ENCODE measurements around the gene TAGLN2. TPM values are rescaled to one million over a fixed set of nuclear protein-coding genes. Genes with fewer than 3 reads are reported as not detected.

TAGLN2 gene
- total and polyA plus RNA-seq, 4 donors = 483 to 788 (median 749) TPM

DNA sequence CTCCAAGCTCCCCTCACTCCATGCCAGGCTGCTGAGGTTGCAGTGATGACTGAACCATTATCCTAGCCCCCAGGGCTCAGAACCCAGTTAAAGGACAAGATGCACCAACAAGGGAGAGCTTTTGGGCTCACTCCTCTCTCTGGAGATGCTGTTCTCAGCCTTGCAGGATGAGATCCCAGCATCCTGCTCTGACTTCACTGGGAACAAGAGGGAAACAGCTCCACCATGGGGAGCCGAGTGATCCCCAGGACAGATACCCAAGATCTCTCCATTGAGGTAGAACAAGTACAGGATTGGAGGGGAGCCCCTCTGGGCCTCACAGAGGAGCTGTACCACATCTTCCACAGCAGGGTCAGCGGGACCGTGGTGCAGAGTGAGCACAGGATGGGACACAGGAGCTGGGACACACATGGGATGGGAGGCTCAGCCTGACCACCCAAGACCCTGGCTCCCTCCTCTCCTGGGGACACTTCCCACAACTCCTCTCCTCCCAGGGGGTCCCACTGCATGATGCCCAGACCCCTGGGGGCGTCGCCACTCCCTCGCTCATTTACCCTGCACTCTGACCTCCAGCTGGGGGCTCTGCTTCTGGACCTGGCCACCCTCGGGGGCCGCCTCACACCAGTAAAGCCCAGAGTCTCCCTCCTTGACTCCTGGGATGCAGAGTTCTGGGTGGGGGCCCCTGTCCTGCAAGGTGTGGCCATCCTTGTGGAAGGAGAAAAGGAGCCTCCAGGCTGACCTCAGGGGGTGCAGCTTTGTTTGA is 47.3 kb upstream of the TAGLN2 start:
- DNase-seq (no peak), ATAC-seq (ENCODE audit: insufficient read depth, low FRiP score) (no peak)
- TF ChIP-seq, protein P1, sequence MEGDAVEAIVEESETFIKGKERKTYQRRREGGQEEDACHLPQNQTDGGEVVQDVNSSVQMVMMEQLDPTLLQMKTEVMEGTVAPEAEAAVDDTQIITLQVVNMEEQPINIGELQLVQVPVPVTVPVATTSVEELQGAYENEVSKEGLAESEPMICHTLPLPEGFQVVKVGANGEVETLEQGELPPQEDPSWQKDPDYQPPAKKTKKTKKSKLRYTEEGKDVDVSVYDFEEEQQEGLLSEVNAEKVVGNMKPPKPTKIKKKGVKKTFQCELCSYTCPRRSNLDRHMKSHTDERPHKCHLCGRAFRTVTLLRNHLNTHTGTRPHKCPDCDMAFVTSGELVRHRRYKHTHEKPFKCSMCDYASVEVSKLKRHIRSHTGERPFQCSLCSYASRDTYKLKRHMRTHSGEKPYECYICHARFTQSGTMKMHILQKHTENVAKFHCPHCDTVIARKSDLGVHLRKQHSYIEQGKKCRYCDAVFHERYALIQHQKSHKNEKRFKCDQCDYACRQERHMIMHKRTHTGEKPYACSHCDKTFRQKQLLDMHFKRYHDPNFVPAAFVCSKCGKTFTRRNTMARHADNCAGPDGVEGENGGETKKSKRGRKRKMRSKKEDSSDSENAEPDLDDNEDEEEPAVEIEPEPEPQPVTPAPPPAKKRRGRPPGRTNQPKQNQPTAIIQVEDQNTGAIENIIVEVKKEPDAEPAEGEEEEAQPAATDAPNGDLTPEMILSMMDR (IDR thresholded peaks at IDR 0.05; ENCODE audit: control extremely low read depth, extremely low read depth) = no peak
- Histone ChIP-seq H3K27ac (ENCODE audit: low read depth in 1 of 2, low read length in 1 of 2) (no peak overlapping the region), H3K27me3 (ENCODE audit: control insufficient read depth in 3 of 3, insufficient read depth in 3 of 3, low read length in 2 of 3) (peaks cover 0 to 5% (median 0%) of the 10 kb centered on the region in 3 donors), H3K9ac (ENCODE audit: insufficient read depth in 1 of 2, low read length in 2 of 2) (no peak overlapping the region), H3K4me3 (no peak overlapping the region), H3K9me3 (ENCODE audit: control insufficient read depth in 4 of 4, insufficient read depth in 3 of 4, low read length in 3 of 4) (peaks cover 0 to 2% (median 0%) of the 10 kb centered on the region in 4 donors), H3K4me1 (ENCODE audit: control insufficient read depth in 5 of 5, insufficient read depth in 5 of 5, low read length in 5 of 5) (peaks cover 0 to 3% (median 0%) of the 10 kb centered on the region in 5 donors), H3K36me3 (ENCODE audit: control insufficient read depth in 4 of 4, insufficient read depth in 4 of 4, low read length in 4 of 4) (no peaks in the 10 kb centered on the region)
- 93 to 99% methylated on average over 8 of the region's 8 CpGs for WGBS, 2 donors

DNA sequence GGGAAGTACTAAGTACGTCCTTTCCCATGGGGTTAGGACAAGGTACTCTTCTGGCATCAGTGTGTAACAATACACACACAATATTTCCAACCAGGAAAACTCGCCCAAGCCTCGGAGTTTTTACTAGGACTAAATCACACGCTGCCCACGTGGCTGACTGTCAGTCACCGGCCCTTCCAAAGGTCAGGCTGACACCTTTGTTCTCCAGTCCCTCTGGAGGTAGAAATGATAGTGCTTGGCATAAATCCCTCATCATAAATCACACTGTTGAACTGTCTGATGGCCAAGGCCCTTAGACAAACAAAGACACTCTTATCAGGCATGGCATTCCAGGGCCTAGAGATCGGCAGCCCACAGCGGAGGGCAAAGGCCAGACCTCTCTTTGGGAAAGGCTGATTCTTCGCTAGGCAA is 45.6 kb upstream of the TAGLN2 start:
- DNase-seq = no peak
- H3K9ac ChIP-seq (ENCODE audit: insufficient read depth in 1 of 2, low read length in 2 of 2) = no peak overlapping the region
- WGBS, 2 donors = 61 to 73% methylated on average over 9 of the region's 9 CpGs

DNA sequence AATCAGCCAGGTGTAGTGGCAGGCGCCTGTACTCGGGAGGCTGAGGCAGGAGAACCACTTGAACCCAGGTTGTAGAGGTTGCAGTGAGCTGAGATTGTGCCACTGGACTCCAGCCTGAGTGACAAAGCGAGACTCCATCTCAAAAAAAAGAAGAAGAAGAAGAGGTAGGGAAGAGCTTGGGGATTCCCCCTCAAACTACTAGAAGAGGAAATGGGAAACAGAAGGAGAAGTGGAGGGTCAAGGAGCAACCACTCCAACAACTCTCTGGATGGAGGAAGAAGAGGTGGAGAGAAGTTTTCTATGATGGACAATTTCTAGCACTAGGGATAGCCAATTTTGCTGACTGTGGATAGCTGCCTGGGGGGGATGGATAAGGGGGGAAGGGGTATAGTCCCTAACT is 43.6 kb upstream of the TAGLN2 start:
- no peaks in the 10 kb centered on the region for H3K36me3 ChIP-seq (ENCODE audit: control insufficient read depth in 4 of 4, insufficient read depth in 4 of 4, low read length in 4 of 4)
- TF ChIP-seq, protein P1 (IDR thresholded peaks at IDR 0.05; ENCODE audit: control extremely low read depth, extremely low read depth) = no peak
- no peak for ATAC-seq (ENCODE audit: insufficient read depth, low FRiP score)

More for the DNA sequence above, 45.6 kb upstream of the TAGLN2 start:
- Histone ChIP-seq H3K36me3 (ENCODE audit: control insufficient read depth in 4 of 4, insufficient read depth in 4 of 4, low read length in 4 of 4) (no peaks in the 10 kb centered on the region), H3K27ac (ENCODE audit: low read depth in 1 of 2, low read length in 1 of 2) (no peak overlapping the region), H3K9me3 (ENCODE audit: control insufficient read depth in 4 of 4, insufficient read depth in 3 of 4, low read length in 3 of 4) (peaks cover 0 to 2% (median 0%) of the 10 kb centered on the region in 4 donors), H3K4me1 (ENCODE audit: control insufficient read depth in 5 of 5, insufficient read depth in 5 of 5, low read length in 5 of 5) (peaks cover 0 to 3% (median 0%) of the 10 kb centered on the region in 5 donors), H3K27me3 (ENCODE audit: control insufficient read depth in 3 of 3, insufficient read depth in 3 of 3, low read length in 2 of 3) (peaks cover 0 to 5% (median 0%) of the 10 kb centered on the region in 3 donors), H3K4me3 (no peak overlapping the region)
- TF ChIP-seq, protein P1 (IDR thresholded peaks at IDR 0.05; ENCODE audit: control extremely low read depth, extremely low read depth) = no peak
- ATAC-seq (ENCODE audit: insufficient read depth, low FRiP score) = no peak

More for the DNA sequence above, 43.6 kb upstream of the TAGLN2 start:
- Histone ChIP-seq H3K9me3 (ENCODE audit: control insufficient read depth in 4 of 4, insufficient read depth in 3 of 4, low read length in 3 of 4) (peaks cover 0 to 2% (median 0%) of the 10 kb centered on the region in 4 donors), H3K9ac (ENCODE audit: insufficient read depth in 1 of 2, low read length in 2 of 2) (no peak overlapping the region), H3K27ac (ENCODE audit: low read depth in 1 of 2, low read length in 1 of 2) (no peak overlapping the region), H3K27me3 (ENCODE audit: control insufficient read depth in 3 of 3, insufficient read depth in 3 of 3, low read length in 2 of 3) (no peaks in the 10 kb centered on the region), H3K4me3 (no peak overlapping the region), H3K4me1 (ENCODE audit: control insufficient read depth in 5 of 5, insufficient read depth in 5 of 5, low read length in 5 of 5) (peaks cover 0 to 3% (median 0%) of the 10 kb centered on the region in 5 donors)
- WGBS, 2 donors = 92 to 98% methylated on average over 3 of the region's 3 CpGs
- DNase-seq = no peak
